ENCODE data around the gene GPR183. TPM values are rescaled to one million over a fixed set of nuclear protein-coding genes. Genes with fewer than 3 reads are reported as not detected.

The GPR183 gene
- total RNA-seq, 1 experiment from 2014 or later: 0.15 TPM

GRCh38 chr13:99272481-99272880, 34.7 kb downstream of the GPR183 start:
- no peak overlapping the region for H3K4me3 ChIP-seq (ENCODE audit: low read depth in 2 of 2, low read length in 2 of 2)
- H3K27ac ChIP-seq (ENCODE audit: low read length): no peak overlapping the region
- BruUV-seq (replicated peaks): no TSS peak
- H3K27me3 ChIP-seq (ENCODE audit: control insufficient read depth, insufficient read depth, low read length): no peaks in the 10 kb centered on the region
- no peak for ATAC-seq
- no peaks in the 10 kb centered on the region for H3K4me1 ChIP-seq (ENCODE audit: control insufficient read depth, insufficient read depth, low read length)
- ChIA-PET CTCF (no interaction called here), POLR2A (no interaction called here)
- no peaks in the 10 kb centered on the region for H3K36me3 ChIP-seq (ENCODE audit: control insufficient read depth, insufficient read depth, low read length)
- TF ChIP-seq TCF7L2 (IDR thresholded peaks at IDR 0.05; ENCODE audit: low read depth, low read length) (no peak), REST (IDR thresholded peaks at IDR 0.05; ENCODE audit: insufficient read depth in 1 of 2, low read depth in 2 of 2, low read length in 1 of 2) (no peak), CTCF (IDR thresholded peaks at IDR 0.05) (no peak), SIN3A (IDR thresholded peaks at IDR 0.05; ENCODE audit: borderline replicate concordance, insufficient read depth, low read depth, low read length) (no peak), POLR2AphosphoS5 (IDR thresholded peaks at IDR 0.05; ENCODE audit: low read depth, low read length) (no peak)
- intact Hi-C loops (cut with micrococcal nuclease; ENCODE audit: unreplicated experiment): no loop called here
- DNase-seq (ENCODE audit: low read depth, low spot score): no peak
- in situ Hi-C loops (cut with HindIII; ENCODE audit: low pct_unique_long_range_greater_than_20kb, low sequenced_read_pairs): no loop called here
- H3K9me3 ChIP-seq (ENCODE audit: control insufficient read depth, insufficient read depth, low read depth, low read length): no peaks in the 10 kb centered on the region

GRCh38 chr13:99271249-99271648, 36.0 kb downstream of the GPR183 start:
- ATAC-seq (no peak), DNase-seq (ENCODE audit: low read depth, low spot score) (no peak)
- intact Hi-C loops (cut with micrococcal nuclease; ENCODE audit: unreplicated experiment): no loop called here
- CTCF ChIA-PET: no interaction called here
- no peaks in the 10 kb centered on the region for H3K27me3 ChIP-seq (ENCODE audit: control insufficient read depth, insufficient read depth, low read length)
- in situ Hi-C loops (cut with HindIII; ENCODE audit: low pct_unique_long_range_greater_than_20kb, low sequenced_read_pairs): no loop called here
- no peaks in the 10 kb centered on the region for H3K9me3 ChIP-seq (ENCODE audit: control insufficient read depth, insufficient read depth, low read depth, low read length)
- no peaks in the 10 kb centered on the region for H3K4me1 ChIP-seq (ENCODE audit: control insufficient read depth, insufficient read depth, low read length)
- TF ChIP-seq REST (IDR thresholded peaks at IDR 0.05; ENCODE audit: insufficient read depth in 1 of 2, low read depth in 2 of 2, low read length in 1 of 2): no peak
- no peak for TF ChIP-seq TCF7L2 (IDR thresholded peaks at IDR 0.05; ENCODE audit: low read depth, low read length)
- TF ChIP-seq SIN3A (IDR thresholded peaks at IDR 0.05; ENCODE audit: borderline replicate concordance, insufficient read depth, low read depth, low read length): no peak
- no peak overlapping the region for H3K4me3 ChIP-seq (ENCODE audit: low read depth in 2 of 2, low read length in 2 of 2)
- no peak overlapping the region for H3K27ac ChIP-seq (ENCODE audit: low read length)
- H3K36me3 ChIP-seq (ENCODE audit: control insufficient read depth, insufficient read depth, low read length): no peaks in the 10 kb centered on the region
- no TSS peak for BruUV-seq (replicated peaks)
- POLR2A ChIA-PET: no interaction called here

Measured in Panc1 (cell line).